ENCODE measurements around the gene SMIM3.
"Not testable (repeated sequence)": the region's sequence is repeated elsewhere in the genome, so short reads cannot be mapped to it uniquely, and the experiment has no call there.

The SMIM3 gene

GRCh38 chr5:150793423-150793888 lies 14.9 kb downstream of the SMIM3 start:
- DNase-seq (ENCODE audit: low spot score), result not testable (repeated sequence)

GRCh38 chr5:150794927-150795326 lies 16.4 kb downstream of the SMIM3 start:
- DNase-seq (ENCODE audit: low spot score), result no peak

GRCh38 chr5:150797384-150797783 lies 18.8 kb downstream of the SMIM3 start:
- no peak for DNase-seq (ENCODE audit: low spot score)

GRCh38 chr5:150801117-150801927 lies 22.8 kb downstream of the SMIM3 start:
- DNase-seq (ENCODE audit: low spot score), result peak; percentile 67

GRCh38 chr5:150804388-150804787 lies 25.8 kb downstream of the SMIM3 start:
- no peak for DNase-seq (ENCODE audit: low spot score)

GRCh38 chr5:150809363-150809762 lies 30.8 kb downstream of the SMIM3 start:
- no peak for DNase-seq (ENCODE audit: low spot score)

GRCh38 chr5:150815010-150815409 lies 36.5 kb downstream of the SMIM3 start:
- no peak for DNase-seq (ENCODE audit: low spot score)

GRCh38 chr5:150816946-150817345 lies 38.4 kb downstream of the SMIM3 start:
- DNase-seq (ENCODE audit: low spot score), result no peak

- DNase-seq (ENCODE audit: low spot score), result no peak
These were observed 51.2 kb downstream of the SMIM3 start for GRCh38 chr5:150829744-150830143.

- not testable (repeated sequence) for DNase-seq (ENCODE audit: low spot score)
These were observed 53.3 kb downstream of the SMIM3 start for GRCh38 chr5:150831821-150832220.

- no peak for DNase-seq (ENCODE audit: low spot score)
These were observed 57.5 kb downstream of the SMIM3 start for GRCh38 chr5:150836064-150836463.

- no peak for DNase-seq (ENCODE audit: low spot score)
These were observed 58.1 kb downstream of the SMIM3 start for GRCh38 chr5:150836703-150837102.

GRCh38 chr5:150845185-150845859 lies 66.8 kb downstream of the SMIM3 start:
- DNase-seq (ENCODE audit: low spot score), result not testable (repeated sequence)

GRCh38 chr5:150846308-150846653 lies 67.7 kb downstream of the SMIM3 start, which contains the start of gene IRGM:
Gene IRGM, plus strand, starts transcription at chr5:150846521. Its CDS starts 1,603 bp downstream, at chr5:150848124.
- DNase-seq (ENCODE audit: low spot score), result not testable (repeated sequence)

Measured in CD4-positive, alpha-beta T cell treated with Interleukin-2 at 100 ng/mL for 4 hours (primary cell).